GM18520 (cell line): ENCODE measurements around the gene CCDC74B.
"Not testable (repeated sequence)": the region's sequence is repeated elsewhere in the genome, so short reads cannot be mapped to it uniquely, and the experiment has no call there.

ENCODE experiments used
- ATAC-seq: cut with Tn5 transposase; IDR thresholded peaks from one replicate; pipeline ENCODE4 v1.9.1; 2021; ENCODE audit not compliant: unreplicated experiment

Gene CCDC74B

DNA sequence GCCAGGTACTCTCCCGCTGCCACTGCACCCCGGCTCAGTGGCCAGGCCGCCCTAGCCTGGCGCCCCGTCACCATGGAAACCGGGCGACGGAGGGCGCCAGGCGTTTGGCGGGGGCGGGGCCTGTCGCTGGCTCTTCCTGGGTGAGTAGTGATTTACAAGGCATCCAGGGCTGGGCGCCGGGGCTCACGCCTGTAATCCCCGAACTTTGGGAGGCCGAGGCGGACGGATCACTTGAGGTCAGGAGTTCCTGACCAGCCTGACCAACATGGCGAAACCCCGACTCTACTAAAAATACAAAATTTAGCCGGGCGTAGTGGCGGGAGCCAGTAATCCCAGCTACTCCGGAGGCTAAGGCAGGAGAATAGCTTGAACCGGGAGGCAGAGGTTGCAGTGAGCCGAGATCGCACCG, at the start of gene CCDC74B:
Gene CCDC74B (minus strand): TSS at position 107 of the 409 bp plus-strand sequence. CDS start 116 bp downstream, outside the sequence.
- peak; percentile 90 for ATAC-seq

DNA sequence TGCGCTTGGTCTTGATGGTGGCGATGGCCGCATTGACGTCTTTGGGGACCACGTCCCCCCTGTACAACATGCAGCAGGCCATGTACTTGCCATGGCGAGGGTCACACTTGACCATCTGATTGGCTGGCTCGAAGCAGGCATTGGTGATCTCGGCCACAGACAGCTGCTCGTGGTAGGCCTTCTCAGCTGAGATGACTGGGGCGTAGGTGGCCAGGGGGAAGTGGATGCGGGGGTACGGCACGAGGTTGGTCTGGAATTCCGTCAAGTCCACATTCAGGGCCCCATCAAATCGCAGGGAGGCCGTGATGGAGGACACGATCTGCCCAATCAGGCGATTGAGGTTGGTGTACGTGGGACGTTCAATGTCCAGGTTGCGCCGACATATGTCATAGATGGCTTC, 48.9 kb upstream of the CCDC74B start:
- ATAC-seq: not testable (repeated sequence)

DNA sequence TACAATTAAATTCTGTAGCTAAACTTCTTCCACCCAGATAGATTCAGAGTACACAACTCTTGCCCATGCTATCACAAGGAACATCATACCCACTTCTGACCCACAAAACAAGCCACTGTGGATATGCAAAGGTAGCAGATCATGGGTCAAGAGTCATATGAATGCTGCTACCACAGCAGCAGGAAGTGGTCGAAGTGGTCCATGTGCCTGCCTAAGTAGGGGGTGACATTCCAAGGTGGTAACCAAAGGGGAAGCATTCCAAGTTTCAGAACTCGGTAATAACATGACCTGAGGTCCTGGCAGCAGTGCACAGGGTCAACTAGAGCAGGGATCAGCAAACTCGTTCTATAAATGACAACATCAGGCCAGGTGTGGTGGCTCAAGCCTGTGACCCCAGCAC, 47.5 kb upstream of the CCDC74B start:
- not testable (repeated sequence) for ATAC-seq

DNA sequence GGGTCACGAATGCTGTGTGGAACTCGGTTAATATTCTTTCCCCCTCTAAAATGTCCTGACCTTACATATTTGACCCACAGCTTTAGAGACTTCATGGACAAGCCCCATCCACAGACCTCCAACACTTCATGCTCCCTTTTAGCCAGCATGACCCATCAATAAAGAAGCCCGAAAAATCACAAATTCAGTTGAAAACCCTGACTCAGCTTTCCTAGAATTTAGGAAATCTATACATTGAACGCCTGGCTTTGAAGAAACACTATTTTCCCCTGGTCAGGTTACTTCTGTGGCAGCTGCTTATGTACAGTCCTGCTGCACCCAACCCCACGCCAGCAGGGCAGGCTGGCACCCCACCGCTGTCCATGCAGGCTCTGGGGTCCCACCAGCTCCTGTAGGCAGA, 46.4 kb upstream of the CCDC74B start:
- ATAC-seq: not testable (repeated sequence)

DNA sequence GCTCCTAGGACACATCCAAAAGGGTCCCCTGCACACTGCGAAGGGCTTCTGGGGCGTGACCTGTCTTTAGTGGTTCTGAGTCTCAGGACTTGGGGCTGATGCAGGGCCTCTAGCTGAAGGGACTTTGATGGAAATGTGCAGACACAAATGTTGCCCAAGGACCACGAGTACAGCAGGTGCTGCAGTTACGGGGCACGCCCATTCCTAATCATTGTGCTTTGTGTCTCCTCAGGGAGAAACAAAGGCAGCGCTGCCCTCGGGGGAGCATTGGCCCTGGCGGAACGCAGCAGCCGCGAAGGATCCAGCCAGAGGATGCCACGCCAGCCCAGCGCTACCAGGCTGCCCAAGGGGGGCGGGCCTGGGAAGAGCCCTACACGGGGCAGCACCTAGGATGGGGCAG, 45.3 kb upstream of the CCDC74B start:
- ATAC-seq: no peak

DNA sequence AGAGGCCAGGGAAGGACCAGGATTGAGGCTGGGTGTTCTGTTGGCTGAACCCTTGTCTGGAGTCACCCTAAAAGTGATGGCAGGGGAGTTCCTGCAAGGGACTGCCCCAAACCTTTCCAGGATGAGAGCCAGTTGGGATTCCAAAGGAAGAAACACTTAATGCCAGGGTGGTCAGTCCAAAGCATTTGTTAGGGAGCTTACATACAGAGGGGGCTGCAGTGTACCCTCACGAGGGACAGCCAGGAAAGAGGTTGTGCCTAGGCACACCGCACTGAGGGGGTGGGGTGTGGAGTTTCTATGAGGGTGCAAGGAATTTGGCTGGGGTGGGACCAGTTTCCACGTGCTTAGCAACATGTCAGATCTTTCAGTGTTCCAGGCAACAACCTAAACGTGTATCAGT, 44.0 kb upstream of the CCDC74B start:
- not testable (repeated sequence) for ATAC-seq

DNA sequence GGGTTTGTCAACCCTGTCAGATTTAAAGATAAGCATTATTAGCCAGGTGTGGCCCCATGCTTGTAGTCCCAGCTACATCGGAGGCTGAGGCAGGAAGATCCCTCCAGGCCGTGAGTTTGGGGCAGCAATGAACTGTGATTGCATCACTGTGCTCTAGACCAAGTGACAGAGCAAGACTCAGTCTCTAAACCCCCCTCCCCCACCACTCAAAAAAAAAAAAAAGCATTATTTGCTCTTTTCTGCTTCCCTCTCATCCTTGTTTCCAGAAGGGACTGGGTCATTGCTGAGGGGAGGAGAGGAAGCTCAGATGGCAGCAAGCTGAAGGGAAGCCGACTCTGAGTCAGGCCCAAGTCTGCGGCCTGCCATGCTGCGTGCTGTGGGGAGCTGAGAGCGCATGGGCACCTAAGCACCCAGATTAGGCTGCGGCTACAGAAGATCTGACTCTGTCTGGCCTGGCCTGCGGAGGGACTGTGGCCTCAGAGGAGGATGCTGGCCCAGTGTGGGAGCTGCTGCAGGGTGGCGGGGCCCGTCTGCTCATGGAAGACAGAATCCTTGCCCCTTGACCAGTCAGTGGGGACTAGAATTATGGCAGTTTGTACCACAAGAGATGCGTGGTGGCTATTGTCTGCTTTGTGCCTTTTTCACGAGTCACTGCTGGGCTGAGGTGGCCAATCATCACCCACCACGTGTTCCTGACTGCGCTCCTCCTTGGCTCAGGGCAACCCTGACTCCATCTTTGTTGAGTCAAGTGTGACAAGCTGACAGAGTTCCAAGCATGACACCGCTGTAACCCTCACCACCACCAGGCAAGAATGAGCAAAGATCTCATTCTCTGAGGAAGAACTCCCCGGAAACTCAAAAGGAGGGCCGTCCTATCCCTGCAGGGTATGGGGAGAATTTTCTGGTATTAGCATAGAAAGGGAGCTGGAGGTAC, 43.2 kb upstream of the CCDC74B start:
- ATAC-seq: not testable (repeated sequence)

DNA sequence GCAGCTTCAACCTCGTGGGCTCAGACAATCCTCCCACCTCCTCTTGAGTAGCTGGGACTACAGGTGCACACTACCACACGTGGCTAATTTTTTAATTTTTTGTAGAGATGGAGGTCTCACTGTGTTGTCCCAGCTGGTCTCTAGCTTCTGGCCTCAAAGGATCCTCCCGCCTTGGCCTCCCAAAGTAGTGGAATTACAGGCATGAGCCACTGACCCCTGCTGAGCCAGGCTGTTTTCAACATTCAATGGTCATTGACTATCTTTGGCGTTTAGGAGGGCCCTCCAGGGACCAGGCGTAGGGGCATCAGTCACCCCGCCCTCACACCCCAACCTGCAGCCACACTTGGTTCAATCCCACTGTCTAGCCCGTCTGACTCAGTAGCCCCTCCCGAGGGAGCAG, 42.4 kb upstream of the CCDC74B start:
- no peak for ATAC-seq

DNA sequence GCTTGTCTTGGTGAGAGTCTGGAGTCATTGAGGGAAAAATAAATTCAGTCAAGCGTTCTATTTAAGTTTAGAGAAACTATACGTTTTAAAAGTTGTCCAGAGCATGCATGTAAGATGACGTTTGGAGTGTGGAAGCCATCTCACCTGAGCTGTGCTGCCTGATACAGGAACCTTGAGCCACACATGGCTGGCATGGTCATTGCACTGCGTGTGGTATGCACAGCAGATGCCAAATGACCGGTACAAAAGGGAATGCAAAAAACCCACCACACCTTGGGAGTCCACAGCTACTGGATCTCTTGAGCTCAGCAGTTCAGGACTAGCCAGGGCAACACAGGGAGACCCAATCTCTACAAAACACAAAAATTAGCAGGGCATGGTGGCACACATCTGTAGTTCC, 41.5 kb upstream of the CCDC74B start:
- no peak for ATAC-seq

DNA sequence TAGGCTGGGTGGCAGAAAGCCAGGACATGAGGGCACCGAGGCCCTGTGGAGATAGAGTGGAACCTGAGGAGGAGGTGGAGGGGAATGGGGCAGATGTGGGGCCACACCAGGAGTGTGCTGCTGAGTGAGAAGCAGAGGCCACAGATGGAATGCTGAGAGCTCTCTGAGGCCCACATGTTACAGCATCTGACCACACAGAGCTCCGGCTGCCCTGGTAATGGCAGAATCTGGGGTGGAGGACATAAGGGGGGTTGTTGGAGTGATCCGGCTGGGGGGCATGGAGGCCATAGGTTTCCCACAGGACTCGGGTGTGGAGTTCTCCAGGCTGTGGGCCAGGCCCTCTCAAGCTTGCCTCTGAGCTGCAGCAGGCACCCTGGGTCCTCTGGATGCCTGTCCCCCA, 41.0 kb upstream of the CCDC74B start:
- no peak for ATAC-seq

DNA sequence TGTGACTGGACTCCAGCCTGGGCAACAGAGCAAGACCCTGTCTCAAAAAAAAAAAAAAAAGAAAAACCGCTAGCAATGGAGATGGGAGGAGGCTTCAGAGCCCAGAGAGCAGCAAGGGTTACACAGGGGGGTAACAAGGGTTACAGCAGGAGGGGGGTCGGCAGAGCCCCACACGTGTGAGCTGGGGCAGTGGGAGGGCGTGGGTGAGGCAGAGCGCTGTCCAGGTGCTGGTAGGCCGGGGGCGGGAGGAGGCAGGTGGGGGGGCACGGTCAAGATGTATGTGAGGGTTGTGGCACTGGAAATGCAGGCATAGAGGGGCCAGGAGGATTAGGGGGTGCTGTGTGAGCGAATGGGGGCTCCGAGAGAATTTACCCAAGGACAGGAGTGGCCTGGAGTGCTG, 40.5 kb upstream of the CCDC74B start:
- no peak for ATAC-seq

DNA sequence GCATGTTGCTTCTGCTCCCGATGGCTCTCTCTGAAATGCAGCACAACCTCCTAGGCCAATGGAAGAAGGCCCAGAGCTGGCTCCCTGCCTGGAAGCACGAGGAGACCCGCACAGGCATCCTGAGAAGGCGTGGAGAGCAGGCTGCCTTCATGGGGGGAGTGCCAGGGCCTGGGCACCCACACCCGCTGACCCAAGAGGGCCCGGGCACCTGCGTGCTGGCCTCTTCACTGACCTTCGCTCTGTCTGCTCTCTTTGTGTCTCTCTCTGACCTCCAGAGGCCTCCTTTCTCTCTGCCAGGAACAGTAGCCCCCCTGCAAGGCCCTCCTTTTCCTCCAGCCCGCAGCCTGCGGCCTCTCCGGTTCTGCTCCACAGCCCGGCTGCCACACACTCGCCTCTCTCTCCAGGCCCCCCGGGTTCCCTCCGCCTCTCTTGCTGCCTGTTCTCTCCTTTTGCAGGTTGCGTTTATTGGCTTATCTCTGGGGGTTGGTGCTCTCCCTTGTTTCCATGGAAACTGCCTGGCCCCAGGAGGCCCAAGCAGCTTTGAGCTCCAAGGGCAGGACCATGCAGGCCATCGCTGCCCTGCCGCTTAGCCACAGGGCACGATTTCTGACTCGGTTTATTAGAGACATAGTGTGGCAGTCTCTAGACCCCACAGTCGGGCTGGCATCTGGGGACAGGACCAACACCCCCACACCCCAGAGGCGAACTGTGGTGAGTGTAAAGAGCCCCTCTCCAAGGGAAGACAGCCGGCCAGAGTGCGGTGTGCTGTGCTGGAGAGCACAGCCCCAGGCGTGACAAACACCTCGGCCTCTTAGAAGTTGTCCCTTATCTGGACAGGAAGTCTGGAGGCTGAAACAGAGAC, 38.8 kb upstream of the CCDC74B start:
- no peak for ATAC-seq

DNA sequence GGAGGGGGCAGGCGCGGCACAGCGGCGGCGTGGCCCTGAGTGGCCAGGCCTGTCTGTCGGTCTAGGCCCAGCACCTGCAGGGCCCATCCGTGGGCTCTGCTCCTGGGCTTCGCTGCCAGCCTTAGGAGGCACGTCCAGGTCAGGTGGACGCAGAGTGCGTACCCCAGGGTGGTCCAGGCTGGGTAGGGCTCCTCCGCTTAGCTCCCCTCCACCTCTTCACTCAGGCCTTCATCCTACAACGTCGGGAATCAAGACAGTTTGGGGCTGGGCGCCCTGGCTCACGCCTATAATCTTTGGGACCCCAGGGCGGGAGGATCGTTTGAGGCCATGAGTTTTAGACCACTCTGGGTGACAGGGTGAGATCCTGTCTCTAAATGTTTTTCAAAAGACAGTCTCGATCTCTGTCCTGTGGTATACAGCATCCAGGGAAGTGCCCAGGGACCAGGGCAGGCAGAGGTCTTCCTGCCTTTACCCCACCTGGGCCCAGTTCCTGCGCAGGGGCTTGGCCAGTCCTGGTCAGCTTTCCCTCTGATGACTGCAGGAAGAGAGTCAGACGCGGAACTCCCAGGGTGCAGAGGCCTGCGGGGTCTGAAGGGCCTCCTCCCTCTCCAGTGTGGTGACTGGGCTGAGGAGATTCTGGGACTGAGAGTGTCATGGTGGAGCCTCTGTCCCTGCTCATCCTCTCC, 38.1 kb upstream of the CCDC74B start:
- not testable (repeated sequence) for ATAC-seq

DNA sequence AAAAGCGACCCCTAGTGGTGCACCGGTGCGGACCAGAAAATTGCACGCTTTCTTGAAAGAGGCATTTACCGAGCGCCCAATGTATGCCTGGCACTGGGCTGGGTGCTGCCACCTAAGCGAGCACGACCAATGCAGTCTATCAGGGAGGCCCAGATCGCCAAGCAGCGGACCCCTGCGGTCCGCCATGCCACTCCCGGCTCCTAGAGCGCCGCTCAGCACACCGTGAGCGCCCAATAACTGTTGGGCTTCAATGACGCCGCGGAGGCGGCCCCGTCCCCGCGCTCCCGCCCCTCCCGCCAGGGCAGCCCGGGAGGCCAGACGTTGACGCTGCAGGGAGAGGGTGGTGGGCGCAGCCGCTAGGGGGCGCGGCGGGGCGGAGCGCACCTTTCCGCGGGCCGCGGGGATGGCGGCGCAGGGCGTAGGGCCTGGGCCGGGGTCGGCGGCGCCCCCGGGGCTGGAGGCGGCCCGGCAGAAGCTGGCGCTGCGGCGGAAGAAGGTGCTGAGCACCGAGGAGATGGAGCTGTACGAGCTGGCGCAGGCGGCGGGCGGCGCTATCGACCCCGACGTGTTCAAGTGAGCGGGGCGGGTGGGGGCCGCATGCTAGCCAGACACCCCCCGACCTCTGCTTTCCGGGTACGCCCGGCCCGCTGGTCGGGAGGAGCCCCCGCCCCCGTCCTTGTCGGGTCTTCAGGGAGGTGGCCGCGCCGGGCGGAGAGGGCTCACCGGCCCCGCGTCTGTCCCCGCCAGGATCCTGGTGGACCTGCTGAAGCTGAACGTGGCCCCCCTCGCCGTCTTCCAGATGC, 37.2 kb upstream of the CCDC74B start, which contains the start of gene MZT2B:
Gene MZT2B (plus strand): TSS at position 383 of the 803 bp plus-strand sequence. CDS start 21 bp downstream, at position 404.
- peak; percentile 78 for ATAC-seq

DNA sequence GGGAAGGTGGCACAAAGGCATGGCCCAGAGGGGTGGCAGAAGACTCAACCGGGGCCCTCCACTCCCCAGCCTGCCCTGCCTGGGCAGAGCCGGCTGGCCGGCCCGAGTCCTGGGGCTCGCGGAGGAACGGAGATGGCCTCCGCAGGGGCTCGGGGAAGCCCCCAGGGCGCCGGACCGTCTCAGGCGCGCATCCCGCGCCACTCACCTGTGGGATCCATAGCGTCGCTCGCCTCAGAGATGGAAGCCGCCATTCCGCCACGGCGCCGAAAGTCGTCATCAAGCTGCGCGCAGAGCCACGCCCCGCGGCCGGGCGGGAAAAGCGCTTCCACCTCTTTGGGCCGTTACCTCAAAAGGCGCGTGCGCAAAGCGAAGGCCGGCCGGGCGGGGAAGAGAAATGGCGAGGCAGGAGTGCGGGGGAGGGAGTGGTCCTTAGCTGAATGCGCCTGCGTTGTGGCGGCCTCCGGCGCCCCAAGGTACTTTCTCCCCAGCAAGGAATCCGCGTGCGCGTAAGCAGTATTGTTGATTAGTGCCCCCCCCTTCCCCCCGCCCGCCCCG, 36.5 kb upstream of the CCDC74B start, which contains the start of gene SMPD4:
Gene SMPD4 (minus strand): TSS at position 278 of the 555 bp plus-strand sequence. CDS start 5,010 bp downstream, outside the sequence.
- peak; percentile 44 for ATAC-seq

DNA sequence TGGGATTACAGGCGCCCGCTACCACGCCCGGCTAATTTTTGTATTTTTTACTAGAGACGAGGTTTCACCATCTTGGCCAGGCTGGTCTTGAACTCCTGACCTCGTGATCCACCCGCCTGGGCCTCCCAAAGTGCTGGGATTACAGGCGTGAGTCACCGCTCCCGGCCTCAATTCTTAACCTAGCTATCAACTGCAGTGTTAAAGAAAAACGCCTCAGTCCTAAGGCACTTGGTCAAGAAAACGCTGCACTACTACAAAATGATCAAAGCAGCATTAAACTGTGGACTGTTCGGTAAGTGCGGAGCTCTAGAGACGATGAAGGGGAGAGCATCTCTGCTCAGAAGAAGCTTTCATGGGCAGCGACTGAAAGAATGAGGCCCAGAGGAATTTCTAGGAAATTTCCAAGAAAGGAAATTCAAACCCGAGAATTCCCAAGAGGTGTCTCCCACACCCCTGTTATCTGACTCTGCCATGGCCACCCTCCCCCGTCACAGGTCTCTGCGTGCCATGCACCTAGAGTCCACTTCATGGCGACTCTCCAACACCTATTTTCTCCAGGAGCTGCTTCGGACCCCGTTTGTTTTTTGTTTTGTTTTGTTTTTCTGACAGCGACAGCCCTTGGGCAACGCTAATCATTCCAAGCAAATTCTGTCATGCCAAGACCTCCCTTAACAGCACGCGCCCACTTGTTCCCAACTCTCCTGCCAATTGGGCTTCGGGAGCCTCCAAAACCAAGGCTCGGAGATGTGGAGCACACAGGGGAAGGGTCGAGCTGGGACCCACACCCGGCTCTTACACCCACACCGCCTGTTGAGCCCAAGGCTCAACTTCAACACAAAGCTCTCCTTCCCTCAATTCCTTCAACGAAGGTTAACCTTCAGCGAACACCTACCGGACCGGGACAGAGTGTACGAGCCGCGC, 35.8 kb upstream of the CCDC74B start:
- not testable (repeated sequence) for ATAC-seq

DNA sequence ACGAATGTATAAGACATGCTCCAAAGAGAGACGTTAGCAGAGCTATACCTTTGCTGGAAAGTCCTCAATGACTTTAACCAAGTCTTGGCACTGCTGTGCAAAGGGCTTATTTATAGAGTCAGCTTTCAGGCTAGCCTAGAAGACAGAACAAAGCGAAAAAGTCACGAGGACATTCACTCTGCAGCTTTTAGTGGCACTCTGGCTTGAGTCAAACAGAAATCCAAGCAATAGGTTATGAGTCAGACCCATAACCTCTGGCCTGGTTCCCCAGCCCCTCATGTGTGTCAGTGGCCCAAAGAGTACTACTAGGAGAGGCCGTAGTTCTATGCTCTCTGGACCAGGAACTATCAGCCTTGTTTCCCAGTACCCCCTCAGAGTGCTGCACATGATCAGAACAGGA, 30.0 kb upstream of the CCDC74B start:
- peak; percentile 61 for ATAC-seq

DNA sequence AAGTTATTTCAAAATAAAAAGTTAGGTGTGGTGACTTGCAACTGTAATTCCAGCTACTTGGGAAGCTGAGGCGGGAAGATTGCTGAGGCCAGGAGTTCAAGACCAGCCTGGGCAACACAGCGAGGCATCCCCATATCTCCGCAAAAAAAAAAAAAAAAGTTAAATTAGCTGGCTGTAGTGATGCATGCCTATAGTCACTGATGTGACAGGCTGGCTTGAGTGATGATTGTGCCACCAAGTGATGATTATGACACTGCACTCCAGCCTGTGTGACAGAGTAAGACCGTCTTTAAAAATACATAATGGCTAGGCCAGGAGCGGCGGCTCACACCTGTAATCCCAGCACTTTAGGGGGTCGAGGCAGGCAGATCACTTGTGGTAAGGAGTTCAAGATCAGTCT, 25.0 kb upstream of the CCDC74B start:
- ATAC-seq: no peak

DNA sequence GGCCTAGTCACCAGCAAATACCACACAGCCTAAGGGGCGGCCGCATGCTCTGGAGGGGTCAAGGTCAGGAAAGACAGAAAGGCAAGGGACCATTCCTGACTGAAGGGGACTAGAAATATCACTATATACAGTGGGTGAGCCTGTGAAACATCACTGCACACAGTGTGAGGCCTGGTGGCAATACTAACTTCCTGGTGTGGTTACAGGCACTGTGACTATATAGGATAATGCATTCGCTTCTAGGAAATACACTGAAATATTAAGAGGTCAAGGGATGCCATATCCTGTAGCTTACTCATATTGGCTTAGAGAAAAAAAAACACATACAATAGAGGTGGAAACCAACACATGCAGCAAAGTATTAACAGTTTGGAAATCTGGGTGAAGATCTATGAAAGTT, 24.3 kb upstream of the CCDC74B start:
- ATAC-seq: not testable (repeated sequence)
